KMS-11 (cell line): ENCODE data around the gene OR8G1.

Experiments used
- H2AFZ ChIP-seq: fragments of 200-600 bp; sonication (generic); 2 replicates; pipeline ENCODE4 v1.6.1; 2016; ENCODE audit warnings: antibody characterized with exemption, mixed run types, low read depth
- H3K27ac ChIP-seq: fragments of 200-600 bp; sonication (generic); 2 replicates; pipeline ENCODE4 v1.6.1; 2016; ENCODE audit warnings: mild to moderate bottlenecking, mixed run types
- H3K27me3 ChIP-seq: fragments of 200-600 bp; sonication (generic); 2 replicates; pipeline ENCODE4 v1.6.1; 2017; ENCODE audit warnings: mild to moderate bottlenecking, low read depth, mixed run types, moderate library complexity; ENCODE audit not compliant: insufficient read depth
- H3K36me3 ChIP-seq: fragments of 200-600 bp; sonication (generic); 2 replicates; pipeline ENCODE4 v1.6.1; 2017; ENCODE audit warnings: mild to moderate bottlenecking, mixed run types; ENCODE audit not compliant: insufficient read depth
- H3K4me1 ChIP-seq: fragments of 200-600 bp; sonication (generic); 2 replicates; pipeline ENCODE4 v1.6.1; 2016; ENCODE audit warnings: mild to moderate bottlenecking, low read depth, mixed run types; ENCODE audit not compliant: poor library complexity, severe bottlenecking
- H3K4me2 ChIP-seq: fragments of 200-600 bp; sonication (generic); 2 replicates; pipeline ENCODE4 v1.7.0; 2016; ENCODE audit warnings: mild to moderate bottlenecking, mixed run types
- H3K4me3 ChIP-seq: fragments of 200-600 bp; sonication (generic); IDR thresholded peaks from 2 replicates; pipeline ENCODE4 v1.6.1; 2017; ENCODE audit warnings: low read depth, low read length, mixed read lengths; ENCODE audit not compliant: insufficient read depth
- H3K79me2 ChIP-seq: fragments of 200-600 bp; sonication (generic); 2 replicates; pipeline ENCODE4 v1.6.1; 2016; ENCODE audit warnings: low read depth, mixed run types; ENCODE audit not compliant: insufficient read depth
- H3K9ac ChIP-seq: fragments of 200-600 bp; sonication (generic); 2 replicates; pipeline ENCODE4 v1.6.1; 2016; ENCODE audit warnings: mild to moderate bottlenecking, mixed run types
- H4K20me1 ChIP-seq: fragments of 200-600 bp; sonication (generic); 2 replicates; pipeline ENCODE4 v1.6.1; 2016; ENCODE audit warnings: mild to moderate bottlenecking, mixed run types; ENCODE audit not compliant: insufficient read depth
- CTCF ChIP-seq: fragments of 200-600 bp; sonication (generic); conservative IDR thresholded peaks from 2 replicates; pipeline ENCODE4 v1.6.1; 2017; ENCODE audit warnings: low read depth, mild to moderate bottlenecking, antibody characterized with exemption, low read length, moderate library complexity, mixed read lengths

OR8G1 gene

GRCh38 chr11:124285610-124286344, 44.9 kb downstream of the OR8G1 start:
- H3K4me2 ChIP-seq: no peak overlapping the region
- TF ChIP-seq CTCF: no peak
- H3K27ac ChIP-seq: no peak overlapping the region
- no peaks in the 10 kb centered on the region for H3K79me2 ChIP-seq
- H3K9ac ChIP-seq: no peak overlapping the region
- no peak overlapping the region for H2AFZ ChIP-seq
- H3K36me3 ChIP-seq: no peaks in the 10 kb centered on the region
- H3K4me3 ChIP-seq: no peak overlapping the region
- H4K20me1 ChIP-seq: no peaks in the 10 kb centered on the region
- no peaks in the 10 kb centered on the region for H3K27me3 ChIP-seq
- no peaks in the 10 kb centered on the region for H3K4me1 ChIP-seq

GRCh38 chr11:124294687-124295086, 53.8 kb downstream of the OR8G1 start:
- Histone ChIP-seq H3K36me3 (no peaks in the 10 kb centered on the region), H3K9ac (no peak overlapping the region), H3K27me3 (no peaks in the 10 kb centered on the region), H3K4me2 (no peak overlapping the region), H3K4me3 (no peak overlapping the region), H3K4me1 (no peaks in the 10 kb centered on the region), H4K20me1 (no peaks in the 10 kb centered on the region), H3K79me2 (no peaks in the 10 kb centered on the region), H2AFZ (no peak overlapping the region), H3K27ac (no peak overlapping the region)
- no peak for TF ChIP-seq CTCF

GRCh38 chr11:124296016-124296415, 55.1 kb downstream of the OR8G1 start:
- H3K79me2 ChIP-seq: no peaks in the 10 kb centered on the region
- H3K9ac ChIP-seq: no peak overlapping the region
- no peaks in the 10 kb centered on the region for H4K20me1 ChIP-seq
- H3K4me3 ChIP-seq: no peak overlapping the region
- no peaks in the 10 kb centered on the region for H3K36me3 ChIP-seq
- H3K4me2 ChIP-seq: no peak overlapping the region
- no peak overlapping the region for H2AFZ ChIP-seq
- H3K27ac ChIP-seq: no peak overlapping the region
- no peak for TF ChIP-seq CTCF
- H3K4me1 ChIP-seq: no peaks in the 10 kb centered on the region
- no peaks in the 10 kb centered on the region for H3K27me3 ChIP-seq

- no peak for TF ChIP-seq CTCF
- Histone ChIP-seq H4K20me1 (no peaks in the 10 kb centered on the region), H3K27me3 (no peaks in the 10 kb centered on the region)
Observed at GRCh38 chr11:124297921-124298320, 57.0 kb downstream of the OR8G1 start.

More at GRCh38 chr11:124297921-124298320, 57.0 kb downstream of the OR8G1 start:
- H2AFZ ChIP-seq: no peak overlapping the region
- no peaks in the 10 kb centered on the region for H3K36me3 ChIP-seq
- no peak overlapping the region for H3K9ac ChIP-seq
- H3K4me3 ChIP-seq: no peak overlapping the region
- H3K4me2 ChIP-seq: no peak overlapping the region
- no peak overlapping the region for H3K27ac ChIP-seq
- no peaks in the 10 kb centered on the region for H3K4me1 ChIP-seq
- H3K79me2 ChIP-seq: no peaks in the 10 kb centered on the region
